Spleen (tissue), 7 donors: ENCODE data around the gene ITGBL1.

Experiments
- POLR2A ChIP-seq, 3 donors: fragments of 450-650 bp; IDR thresholded peaks; one replicate each; pipeline ENCODE4 v1.5.1; 2017; ENCODE audit warnings: antibody characterized with exemption in 3 of 3, mild to moderate bottlenecking in 1 of 3
- POLR2AphosphoS5 ChIP-seq, 3 donors: sonication (generic); formaldehyde crosslinking; IDR thresholded peaks; one replicate each; pipeline ENCODE4 v1.5.1; 2017; ENCODE audit warnings: antibody characterized with exemption in 3 of 3
- TF ChIP-seq, protein P1 (sequence below), 11 experiments: fragments of 200-600 bp in 7 of 11; fragments of 450-650 bp in 4 of 11; sonication (generic) in 4 of 11; IDR thresholded peaks in 8 of 11; conservative IDR thresholded peaks in 3 of 11; 1 replicate in 7 of 11; 2 replicates in 4 of 11; pipeline versions ENCODE4 v1.4.0 to v1.8.0; 2016 to 2021; ENCODE audit warnings: antibody characterized with exemption in 11 of 11, inconsistent platforms in 4 of 11, mild to moderate bottlenecking in 1 of 11
- donor health status: DM: no; HTN: no; CAD: no; lungs with moderate emphysema.
- donor health status: DM: no; HTN: no; CAD: no.
- donor health status: DM: no; HTN: no; CAD: no.

DNA sequence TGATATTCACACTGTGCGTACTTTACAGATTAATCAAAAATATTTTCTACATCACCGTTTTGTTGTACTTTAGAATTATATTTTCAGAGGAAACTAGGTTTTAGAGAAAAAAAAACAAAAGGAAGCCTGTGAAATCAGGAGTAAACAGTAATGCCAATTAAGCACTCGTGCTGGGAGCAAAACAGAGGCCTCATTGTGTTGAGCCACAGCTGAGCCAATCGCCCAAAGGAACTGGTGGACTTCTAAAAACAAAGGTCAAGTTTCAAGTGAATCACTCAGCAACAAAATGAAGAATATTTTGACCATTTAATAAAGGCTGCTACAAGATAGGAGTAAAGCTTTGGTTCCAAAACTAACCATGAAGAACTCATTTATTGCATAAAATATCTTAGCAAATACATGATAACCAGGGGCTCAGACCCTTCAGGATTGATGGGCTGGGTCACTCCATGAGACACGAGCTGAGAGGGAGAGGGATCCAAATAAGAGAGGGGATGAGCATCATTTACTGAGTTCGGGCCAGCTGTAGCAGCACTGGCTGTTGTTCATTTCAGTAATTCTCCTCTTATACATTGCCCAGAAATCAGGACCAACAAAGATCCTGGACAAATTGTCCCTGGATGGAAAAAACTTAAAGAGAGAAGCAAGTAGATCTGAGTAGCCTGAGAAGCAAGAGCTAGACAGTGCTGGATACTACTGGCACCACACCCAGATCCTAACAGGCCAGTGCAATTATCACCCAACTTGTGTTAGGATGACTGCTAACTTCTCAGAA lies 27.9 kb upstream of the ITGBL1 start:
- TF ChIP-seq, protein P1, sequence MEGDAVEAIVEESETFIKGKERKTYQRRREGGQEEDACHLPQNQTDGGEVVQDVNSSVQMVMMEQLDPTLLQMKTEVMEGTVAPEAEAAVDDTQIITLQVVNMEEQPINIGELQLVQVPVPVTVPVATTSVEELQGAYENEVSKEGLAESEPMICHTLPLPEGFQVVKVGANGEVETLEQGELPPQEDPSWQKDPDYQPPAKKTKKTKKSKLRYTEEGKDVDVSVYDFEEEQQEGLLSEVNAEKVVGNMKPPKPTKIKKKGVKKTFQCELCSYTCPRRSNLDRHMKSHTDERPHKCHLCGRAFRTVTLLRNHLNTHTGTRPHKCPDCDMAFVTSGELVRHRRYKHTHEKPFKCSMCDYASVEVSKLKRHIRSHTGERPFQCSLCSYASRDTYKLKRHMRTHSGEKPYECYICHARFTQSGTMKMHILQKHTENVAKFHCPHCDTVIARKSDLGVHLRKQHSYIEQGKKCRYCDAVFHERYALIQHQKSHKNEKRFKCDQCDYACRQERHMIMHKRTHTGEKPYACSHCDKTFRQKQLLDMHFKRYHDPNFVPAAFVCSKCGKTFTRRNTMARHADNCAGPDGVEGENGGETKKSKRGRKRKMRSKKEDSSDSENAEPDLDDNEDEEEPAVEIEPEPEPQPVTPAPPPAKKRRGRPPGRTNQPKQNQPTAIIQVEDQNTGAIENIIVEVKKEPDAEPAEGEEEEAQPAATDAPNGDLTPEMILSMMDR (IDR thresholded peaks at IDR 0.05 in 8 of 11, conservative IDR thresholded peaks at IDR 0.05 in 3 of 11), result no peak
- TF ChIP-seq POLR2A (IDR thresholded peaks at IDR 0.05) (no peak), POLR2AphosphoS5 (IDR thresholded peaks at IDR 0.05) (no peak)
